Mesodermal cell (in vitro differentiated cells): ENCODE measurements around the gene KCMF1.
A peak's percentile ranks its signal among the peaks of the same experiment; 100 is the strongest.
"Not testable (repeated sequence)": the region's sequence is repeated elsewhere in the genome, so short reads cannot be mapped to it uniquely, and the experiment has no call there.

ENCODE experiments used
- H3K27ac ChIP-seq: 2 replicates; pipeline ENCODE4 v1.7.0; 2013; ENCODE audit warnings: mild to moderate bottlenecking, low read depth, low read length, moderate library complexity; ENCODE audit not compliant: severe bottlenecking
- H3K36me3 ChIP-seq: 2 replicates; pipeline ENCODE4 v1.7.1; 2013; ENCODE audit warnings: mild to moderate bottlenecking, low read length, moderate library complexity; ENCODE audit not compliant: control insufficient read depth, insufficient read depth
- H3K4me1 ChIP-seq: one replicate; pipeline ENCODE4 v1.7.1; 2013; ENCODE audit warnings: mild to moderate bottlenecking, low read length; ENCODE audit not compliant: insufficient read depth, control insufficient read depth, poor library complexity, severe bottlenecking
- H3K4me3 ChIP-seq: 2 replicates; pipeline ENCODE4 v1.7.0; 2013; ENCODE audit warnings: low read length, control low read depth, mild to moderate bottlenecking; ENCODE audit not compliant: insufficient read depth, poor library complexity, severe bottlenecking; ENCODE audit errors: extremely low read depth
- H3K9me3 ChIP-seq: 2 replicates; pipeline ENCODE4 v1.7.1; 2013; ENCODE audit warnings: mild to moderate bottlenecking, low read length, moderate library complexity; ENCODE audit not compliant: control insufficient read depth
- WGBS, 2 experiments: methylation state at CpG; one replicate each; pipeline ENCODE4 v1.1.5; 2013; ENCODE audit warnings: missing lambda C conversion rate in 2 of 2; ENCODE audit not compliant: insufficient coverage in 2 of 2; 5-methylcytosine and 5-hydroxymethylcytosine counted together

Gene KCMF1

GRCh38 chr2:84940831-84941412, 30.0 kb upstream of the KCMF1 start:
- Histone ChIP-seq H3K4me3 (no peak overlapping the region), H3K36me3 (no peaks in the 10 kb centered on the region), H3K4me1 (no peaks in the 10 kb centered on the region), H3K27ac (no peak overlapping the region), H3K9me3 (no peaks in the 10 kb centered on the region)
- WGBS, 2 experiments, result 82 to 89% methylated on average over 3 of the region's 3 CpGs

GRCh38 chr2:84942166-84942565, 28.8 kb upstream of the KCMF1 start:
- 86 to 100% methylated on average over 1 to 2 of the region's 2 CpGs for WGBS, 2 experiments

GRCh38 chr2:84942964-84943421, 28.0 kb upstream of the KCMF1 start:
- H3K4me3 ChIP-seq, result no peak overlapping the region
- H3K4me1 ChIP-seq, result no peaks in the 10 kb centered on the region
- no peak overlapping the region for H3K27ac ChIP-seq
- no peaks in the 10 kb centered on the region for H3K9me3 ChIP-seq
- WGBS, 2 experiments, result 92 to 93% methylated on average over 3 to 4 of the region's 4 CpGs
- H3K36me3 ChIP-seq, result no peaks in the 10 kb centered on the region

More at GRCh38 chr2:84942166-84942565, 28.8 kb upstream of the KCMF1 start:
- Histone ChIP-seq H3K9me3 (no peaks in the 10 kb centered on the region), H3K36me3 (no peaks in the 10 kb centered on the region), H3K27ac (no peak overlapping the region), H3K4me1 (no peaks in the 10 kb centered on the region), H3K4me3 (no peak overlapping the region)

GRCh38 chr2:84944295-84944909, 26.6 kb upstream of the KCMF1 start:
- no peak overlapping the region for H3K4me3 ChIP-seq
- no peaks in the 10 kb centered on the region for H3K9me3 ChIP-seq
- no peaks in the 10 kb centered on the region for H3K36me3 ChIP-seq
- no peak overlapping the region for H3K27ac ChIP-seq
- H3K4me1 ChIP-seq, result no peaks in the 10 kb centered on the region
- 87 to 94% methylated on average over 6 to 7 of the region's 7 CpGs for WGBS, 2 experiments

GRCh38 chr2:84945838-84946203, 25.1 kb upstream of the KCMF1 start:
- 100% methylated on average over 2 of the region's 3 CpGs; no CpG with 5 or more reads in 1 of the 2 experiments for WGBS, 2 experiments
- not testable (repeated sequence) for H3K36me3 ChIP-seq, H3K9me3 ChIP-seq, H3K27ac ChIP-seq, H3K4me3 ChIP-seq, H3K4me1 ChIP-seq

- Histone ChIP-seq H3K36me3 (no peaks in the 10 kb centered on the region), H3K9me3 (no peaks in the 10 kb centered on the region), H3K4me1 (no peaks in the 10 kb centered on the region), H3K27ac (peak overlapping the region; percentile 5), H3K4me3 (no peak overlapping the region)
- WGBS, 2 experiments, result 67 to 89% methylated on average over 9 of the region's 12 CpGs
Observed at GRCh38 chr2:84946204-84947009, 24.6 kb upstream of the KCMF1 start.

DNA sequence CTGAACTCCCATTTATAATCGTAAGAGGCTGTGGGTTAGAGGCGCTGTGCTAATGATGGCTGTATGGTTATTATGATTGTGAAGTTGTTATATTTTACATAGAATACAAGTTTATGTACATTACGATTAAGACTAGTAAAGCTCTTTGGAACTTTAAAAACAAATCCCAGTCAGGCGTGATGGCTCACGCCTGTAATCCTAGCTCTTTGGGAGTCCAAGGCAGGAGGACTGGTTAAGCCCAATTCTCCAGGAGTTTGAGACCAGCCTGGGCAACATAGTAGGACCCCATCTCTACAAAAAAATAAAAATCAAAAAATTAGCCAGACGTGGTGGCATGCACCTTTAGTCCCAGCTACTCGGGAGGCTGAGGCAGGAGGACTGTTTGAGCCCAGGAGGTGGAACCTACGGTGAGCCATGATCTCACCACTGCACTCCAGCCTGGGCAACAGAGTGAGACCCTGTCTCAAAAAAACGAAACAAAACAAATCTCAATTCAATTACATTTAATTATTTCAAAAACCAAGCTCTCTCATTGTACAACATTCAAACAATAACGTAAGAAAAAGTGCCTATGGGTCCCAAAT, 23.9 kb upstream of the KCMF1 start:
- H3K4me3 ChIP-seq, result no peak overlapping the region
- no peaks in the 10 kb centered on the region for H3K9me3 ChIP-seq
- no peaks in the 10 kb centered on the region for H3K36me3 ChIP-seq
- 81 to 92% methylated on average over 7 of the region's 10 CpGs for WGBS, 2 experiments
- no peaks in the 10 kb centered on the region for H3K4me1 ChIP-seq
- H3K27ac ChIP-seq, result no peak overlapping the region

DNA sequence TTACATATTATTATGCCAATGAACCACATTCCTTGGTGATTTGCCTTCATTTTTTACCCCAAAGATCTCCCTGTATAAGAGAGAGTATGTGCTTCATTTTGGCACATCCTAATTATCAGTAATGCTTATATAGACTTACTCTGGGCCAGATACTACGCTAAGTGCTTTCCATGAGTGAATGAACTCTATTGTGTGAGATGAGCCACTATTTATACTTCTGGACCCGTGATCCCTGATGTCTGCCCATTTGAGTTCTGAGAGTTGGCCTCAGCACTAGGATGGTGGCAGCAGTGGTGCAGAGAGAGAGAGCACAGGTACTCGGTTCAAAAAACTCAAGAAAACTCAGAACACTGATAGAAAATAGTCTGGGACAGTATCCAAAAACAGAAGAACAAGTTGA, 17.4 kb upstream of the KCMF1 start:
- no peak overlapping the region for H3K4me3 ChIP-seq
- no peaks in the 10 kb centered on the region for H3K36me3 ChIP-seq
- no peak overlapping the region for H3K27ac ChIP-seq
- H3K4me1 ChIP-seq, result peaks cover 7% of the 10 kb centered on the region
- no peaks in the 10 kb centered on the region for H3K9me3 ChIP-seq
- WGBS, 2 experiments, result 88 to 100% methylated on average over 1 to 2 of the region's 3 CpGs

- Histone ChIP-seq H3K27ac (no peak overlapping the region), H3K4me1 (peaks cover 14% of the 10 kb centered on the region), H3K4me3 (no peak overlapping the region), H3K9me3 (no peaks in the 10 kb centered on the region), H3K36me3 (no peaks in the 10 kb centered on the region)
- 96 to 98% methylated on average over 6 of the region's 6 CpGs for WGBS, 2 experiments
Observed at GRCh38 chr2:84954329-84954728, 16.6 kb upstream of the KCMF1 start.

GRCh38 chr2:84956334-84957297, 14.3 kb upstream of the KCMF1 start:
- Histone ChIP-seq H3K27ac (no peak overlapping the region), H3K4me3 (no peak overlapping the region), H3K36me3 (peaks cover 4% of the 10 kb centered on the region), H3K9me3 (no peaks in the 10 kb centered on the region), H3K4me1 (peaks cover 25% of the 10 kb centered on the region)
- WGBS, 2 experiments, result 92 to 93% methylated on average over 6 to 8 of the region's 12 CpGs
